ENCODE measurements around the gene DSPP.

The DSPP gene

DNA sequence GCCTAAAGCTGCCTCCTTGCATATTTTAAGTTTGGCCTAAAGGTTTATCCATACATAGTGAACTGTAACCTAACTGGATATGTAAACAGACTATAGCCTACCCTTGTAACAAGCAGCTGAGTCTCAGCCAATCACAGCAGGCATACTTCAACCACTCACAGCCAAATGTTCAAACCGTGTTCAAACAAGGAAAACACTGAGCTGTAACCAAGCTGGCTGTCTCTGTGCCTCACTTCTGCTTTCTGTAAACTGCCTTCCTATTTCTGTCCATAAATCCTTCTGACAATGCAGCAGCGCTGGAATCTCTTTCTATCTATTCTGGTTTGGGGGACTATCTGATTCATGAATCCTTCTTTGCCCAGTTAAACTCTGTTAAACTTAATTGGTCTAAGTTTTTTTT is 16.4 kb downstream of the DSPP start:
- no peak for DNase-seq (ENCODE audit: extremely low read depth in 1 of 2, low read depth in 1 of 2)

- DNase-seq (ENCODE audit: extremely low read depth in 1 of 2, low read depth in 1 of 2) = no peak
Measured at GRCh38 chr4:87631668-87632067, 23.3 kb downstream of the DSPP start.

GRCh38 chr4:87632469-87632868 is 24.1 kb downstream of the DSPP start:
- DNase-seq (ENCODE audit: extremely low read depth in 1 of 2, low read depth in 1 of 2) = no peak

DNA sequence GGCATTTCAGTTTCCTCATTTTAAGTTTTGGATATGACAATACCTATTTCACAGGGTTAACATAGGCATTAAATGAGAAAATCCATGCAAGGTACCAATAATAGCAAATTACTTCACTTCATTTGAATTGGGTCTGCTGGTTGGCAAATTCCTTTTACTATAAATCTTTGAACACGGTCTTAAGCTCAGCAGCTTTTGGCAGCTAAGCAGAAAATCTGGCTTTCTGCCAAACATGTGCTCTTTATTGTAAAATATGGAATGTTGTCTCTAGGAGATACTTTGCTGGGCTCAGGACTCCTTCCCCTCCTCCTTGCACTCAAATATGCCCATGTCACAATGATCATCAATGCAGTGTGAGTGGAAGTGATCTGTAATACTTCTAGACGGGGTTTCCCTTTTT is 24.9 kb downstream of the DSPP start:
- DNase-seq (ENCODE audit: extremely low read depth in 1 of 2, low read depth in 1 of 2) = no peak

GRCh38 chr4:87644286-87644685 is 36.0 kb downstream of the DSPP start:
- DNase-seq (ENCODE audit: extremely low read depth in 1 of 2, low read depth in 1 of 2) = no peak

- no peak for DNase-seq (ENCODE audit: extremely low read depth in 1 of 2, low read depth in 1 of 2)
Measured at GRCh38 chr4:87649980-87650379, 41.7 kb downstream of the DSPP start, which contains the start of gene DMP1. Gene DMP1 (plus strand): TSS chr4:87650280. CDS start chr4:87656493, 6,213 bp downstream.

- DNase-seq (ENCODE audit: extremely low read depth in 1 of 2, low read depth in 1 of 2) = no peak
Measured at GRCh38 chr4:87650938-87651337, 42.6 kb downstream of the DSPP start.

GRCh38 chr4:87651941-87652340 is 43.6 kb downstream of the DSPP start:
- DNase-seq (ENCODE audit: extremely low read depth in 1 of 2, low read depth in 1 of 2) = no peak

DNA sequence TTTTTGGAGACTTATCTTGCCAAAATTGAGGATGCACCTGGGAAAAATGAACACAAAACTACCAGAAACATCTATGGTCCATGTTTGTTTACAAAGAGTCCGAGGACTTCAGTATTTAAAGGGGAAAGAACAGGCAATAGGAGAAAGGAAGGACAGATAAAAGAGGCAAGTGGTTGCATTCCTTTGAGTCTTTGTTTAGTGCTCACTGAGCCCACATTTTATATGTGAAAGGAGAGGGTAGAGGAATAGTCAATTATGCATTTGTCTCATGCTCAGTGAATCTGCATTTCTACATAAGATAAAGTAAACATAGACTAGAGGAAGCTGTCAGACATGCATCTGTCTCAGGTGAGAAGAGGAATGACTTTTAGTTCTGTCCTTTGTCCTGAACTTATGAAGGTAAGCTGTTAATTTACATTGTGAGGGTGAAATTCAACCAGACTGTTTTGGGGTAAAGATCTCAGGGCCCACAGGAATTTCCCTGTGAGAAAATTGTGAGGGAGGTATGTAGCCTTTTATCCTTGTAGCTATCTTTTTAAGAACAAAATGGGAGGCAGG is 46.2 kb downstream of the DSPP start:
- no peak for DNase-seq (ENCODE audit: extremely low read depth in 1 of 2, low read depth in 1 of 2)

DNA sequence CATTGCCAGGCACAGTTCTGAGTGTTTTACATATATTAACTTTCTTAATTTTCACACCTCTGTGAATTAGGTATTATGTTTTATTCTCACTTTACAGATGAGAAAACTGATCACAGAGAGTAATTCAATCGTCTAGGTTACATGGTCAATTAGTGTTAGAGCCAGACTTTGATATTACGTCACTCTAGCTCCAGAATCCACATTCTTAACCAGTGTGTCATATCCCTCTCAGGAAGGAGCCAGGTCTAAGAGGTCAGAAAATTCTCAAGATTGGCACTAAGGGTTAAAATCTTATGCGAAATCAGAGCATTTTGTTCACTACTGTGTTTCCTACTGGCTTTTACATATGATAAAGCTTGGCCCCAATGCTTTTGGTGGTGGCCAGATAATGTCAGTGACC is 49.2 kb downstream of the DSPP start:
- DNase-seq (ENCODE audit: extremely low read depth in 1 of 2, low read depth in 1 of 2) = no peak

- DNase-seq (ENCODE audit: extremely low read depth in 1 of 2, low read depth in 1 of 2) = no peak
Measured at GRCh38 chr4:87659247-87659931, 51.1 kb downstream of the DSPP start.

DNA sequence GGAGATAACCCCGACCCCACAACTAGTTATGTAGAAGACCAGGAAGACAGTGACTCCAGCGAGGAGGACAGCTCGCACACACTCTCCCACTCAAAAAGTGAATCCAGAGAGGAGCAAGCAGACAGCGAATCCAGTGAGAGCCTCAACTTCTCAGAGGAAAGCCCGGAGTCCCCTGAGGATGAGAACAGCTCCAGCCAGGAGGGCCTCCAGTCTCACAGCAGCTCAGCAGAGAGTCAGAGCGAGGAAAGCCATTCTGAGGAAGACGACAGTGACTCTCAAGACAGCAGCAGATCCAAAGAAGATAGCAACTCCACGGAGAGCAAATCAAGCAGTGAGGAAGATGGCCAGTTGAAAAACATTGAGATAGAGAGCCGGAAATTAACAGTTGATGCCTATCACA is 54.5 kb downstream of the DSPP start:
- no peak for DNase-seq (ENCODE audit: extremely low read depth in 1 of 2, low read depth in 1 of 2)

All from activated CD8-positive, alpha-beta memory T cell treated with anti-CD3 and anti-CD28 coated beads for 1 hour (primary cell).